H1 (cell line): ENCODE results near the gene ZNF584. TPM values are rescaled to one million over a fixed set of nuclear protein-coding genes. Genes with fewer than 3 reads are reported as not detected.

Source experiments
- CTCF ChIA-PET: fragments of 300-600 bp; sonication (Branson Sonifier 250); formaldehyde crosslinking; loops from one replicate; lab custom pipeline; 2021; ENCODE audit not compliant: partially characterized antibody; lab: Charles Lee
- POLR2A ChIA-PET: fragments of 300-600 bp; sonication (Branson Sonifier 250); formaldehyde crosslinking; loops from one replicate; lab custom pipeline; 2021; ENCODE audit warnings: inconsistent platforms; ENCODE audit not compliant: partially characterized antibody; lab: Charles Lee
- DNase-seq, 2 experiments: peaks; one replicate each; pipeline versions ENCODE4 v3.0.0 to v3.0.0-alpha.2; 2010 to 2022; ENCODE audit warnings: low spot score in 2 of 2, low read depth in 1 of 2, mixed read lengths in 1 of 2
- FAIRE-seq: peaks from 2 replicates; lab custom pipeline; 2011; peaks lifted over from hg19 to GRCh38; lab: Jason Lieb, UNC
- H2AFZ ChIP-seq: 2 replicates; pipeline ENCODE4 v1.8.1; 2012; ENCODE audit warnings: low read length, inconsistent platforms
- H2AK5ac ChIP-seq: 2 replicates; pipeline ENCODE4 v1.6.1; 2013; ENCODE audit warnings: low read depth, low read length
- H2BK120ac ChIP-seq: replicated peaks from 2 replicates; pipeline ENCODE3; 2013; ENCODE audit warnings: low read depth, low read length, inconsistent platforms
- H2BK12ac ChIP-seq: 2 replicates; pipeline ENCODE4 v1.6.1; 2013; ENCODE audit warnings: low read depth, low read length
- H2BK15ac ChIP-seq: 2 replicates; pipeline ENCODE4 v1.6.1; 2013; ENCODE audit warnings: low read length
- H2BK20ac ChIP-seq: 2 replicates; pipeline ENCODE4 v1.6.1; 2013; ENCODE audit warnings: low read length
- H2BK5ac ChIP-seq: 2 replicates; pipeline ENCODE4 v1.6.1; 2013; ENCODE audit warnings: low read depth, low read length
- H3K14ac ChIP-seq: 2 replicates; pipeline ENCODE4 v1.6.1; 2013; ENCODE audit warnings: inconsistent platforms; ENCODE audit not compliant: insufficient read length
- H3K18ac ChIP-seq: 2 replicates; pipeline ENCODE4 v1.6.1; 2013; ENCODE audit warnings: low read length; ENCODE audit errors: extremely low read depth
- H3K23ac ChIP-seq: 2 replicates; pipeline ENCODE4 v1.6.1; 2013; ENCODE audit warnings: inconsistent platforms; ENCODE audit not compliant: insufficient read length
- H3K23me2 ChIP-seq: 2 replicates; pipeline ENCODE4 v1.6.1; 2013; ENCODE audit warnings: low read depth, low read length
- H3K27ac ChIP-seq: 2 replicates; pipeline ENCODE4 v1.6.1; 2011; ENCODE audit warnings: low read depth, low read length, inconsistent platforms
- H3K27me3 ChIP-seq, 4 experiments: replicated peaks in 1 of 4; 1 replicate in 1 of 4; 2 replicates in 3 of 4; pipeline versions ENCODE4 v1.6.1 to v1.8.1; 2011 to 2013; ENCODE audit warnings: low read length in 3 of 4, mild to moderate bottlenecking in 3 of 4, inconsistent platforms in 2 of 4, mixed read lengths in 2 of 4, moderate library complexity in 1 of 4; ENCODE audit not compliant: control insufficient read depth in 3 of 4, insufficient read depth in 3 of 4; ENCODE audit errors: extremely low read depth in 1 of 4
- H3K36me3 ChIP-seq, 4 experiments: 2 replicates each; pipeline versions ENCODE4 v1.6.1 to v1.8.1; 2011 to 2013; ENCODE audit warnings: mild to moderate bottlenecking in 4 of 4, low read length in 3 of 4, moderate library complexity in 2 of 4, control low read depth in 1 of 4, inconsistent platforms in 1 of 4; ENCODE audit not compliant: insufficient read depth in 4 of 4, control insufficient read depth in 2 of 4
- H3K4ac ChIP-seq: replicated peaks from 2 replicates; pipeline ENCODE3; 2013; ENCODE audit warnings: low read length, low read depth, mixed read lengths, inconsistent platforms; ENCODE audit not compliant: insufficient read length
- H3K4me1 ChIP-seq, 4 experiments: replicated peaks in 1 of 4; 1 replicate in 1 of 4; 2 replicates in 3 of 4; pipeline versions ENCODE4 v1.6.1 to v1.8.1; 2011 to 2013; ENCODE audit warnings: low read length in 3 of 4, inconsistent platforms in 2 of 4, mixed read lengths in 1 of 4; ENCODE audit not compliant: insufficient read depth in 4 of 4, control insufficient read depth in 3 of 4
- H3K4me2 ChIP-seq, 2 experiments: 2 replicates each; pipeline versions ENCODE4 v1.6.1 to v1.8.1; 2011 to 2013; ENCODE audit warnings: low read depth in 2 of 2, low read length in 2 of 2, control low read depth in 1 of 2, inconsistent platforms in 1 of 2, mild to moderate bottlenecking in 1 of 2; ENCODE audit not compliant: insufficient read depth in 1 of 2
- H3K4me3 ChIP-seq, 4 experiments: fragments of 200-600, 300-600 bp in 1 of 4; sonication (generic), shearing (Covaris generic), sonication (Bioruptor Twin) in 1 of 4; 2 replicates each; pipeline versions ENCODE4 v1.5.1 to v1.8.1; 2011 to 2016; ENCODE audit warnings: low read length in 4 of 4, low read depth in 3 of 4, control low read depth in 2 of 4, inconsistent platforms in 2 of 4, mild to moderate bottlenecking in 2 of 4, mixed read lengths in 1 of 4, moderate library complexity in 1 of 4; ENCODE audit not compliant: insufficient read depth in 2 of 4; ENCODE audit errors: extremely low read depth in 1 of 4
- H3K56ac ChIP-seq: replicated peaks from 2 replicates; pipeline ENCODE3; 2013; ENCODE audit warnings: low read depth, mild to moderate bottlenecking, mixed read lengths, low read length, inconsistent platforms; ENCODE audit not compliant: insufficient read length
- H3K79me1 ChIP-seq: 2 replicates; pipeline ENCODE4 v1.6.1; 2013; ENCODE audit warnings: low read depth, low read length, control low read depth
- H3K79me2 ChIP-seq, 2 experiments: 2 replicates each; pipeline versions ENCODE4 v1.6.1 to v1.8.1; 2012 to 2013; ENCODE audit warnings: low read length in 2 of 2, mild to moderate bottlenecking in 2 of 2, inconsistent platforms in 1 of 2; ENCODE audit not compliant: insufficient read depth in 2 of 2, control insufficient read depth in 1 of 2
- H3K9ac ChIP-seq, 4 experiments: replicated peaks in 1 of 4; 1 replicate in 1 of 4; 2 replicates in 3 of 4; pipeline versions ENCODE4 v1.6.1 to v1.8.1; 2011 to 2013; ENCODE audit warnings: low read depth in 3 of 4, low read length in 3 of 4, control low read depth in 2 of 4, mild to moderate bottlenecking in 2 of 4, moderate library complexity in 2 of 4, inconsistent platforms in 1 of 4; ENCODE audit errors: extremely low read depth in 1 of 4
- H3K9me3 ChIP-seq, 2 experiments: 2 replicates each; pipeline versions ENCODE4 v1.6.1 to v1.8.1; 2012 to 2013; ENCODE audit warnings: mild to moderate bottlenecking in 2 of 2, moderate library complexity in 2 of 2, control low read depth in 1 of 2, inconsistent platforms in 1 of 2, low read depth in 1 of 2, low read length in 1 of 2, mixed read lengths in 1 of 2; ENCODE audit not compliant: insufficient read depth in 2 of 2
- H4K20me1 ChIP-seq, 2 experiments: replicated peaks in 1 of 2; 2 replicates each; pipeline versions ENCODE3 to v1.8.1; 2011 to 2013; ENCODE audit warnings: inconsistent platforms in 2 of 2, low read length in 2 of 2, mild to moderate bottlenecking in 1 of 2; ENCODE audit not compliant: insufficient read depth in 2 of 2, control insufficient read depth in 1 of 2
- H4K5ac ChIP-seq: 2 replicates; pipeline ENCODE4 v1.6.1; 2013; ENCODE audit warnings: low read length, low read depth, mixed read lengths, inconsistent platforms; ENCODE audit not compliant: insufficient read length
- H4K8ac ChIP-seq: 2 replicates; pipeline ENCODE4 v1.8.0; 2013; ENCODE audit warnings: mild to moderate bottlenecking, moderate library complexity, low read length, inconsistent platforms; ENCODE audit not compliant: insufficient read depth; ENCODE audit errors: extremely low read depth
- H4K91ac ChIP-seq: replicated peaks from 2 replicates; pipeline ENCODE3; 2013; ENCODE audit warnings: low read length, mixed read lengths, inconsistent platforms; ENCODE audit not compliant: insufficient read length
- BRCA1 ChIP-seq: IDR thresholded peaks from 2 replicates; pipeline ENCODE4 v1.6.1; 2012; ENCODE audit warnings: low read depth, low read length, improper control_type of control experiment
- RAD21 ChIP-seq, 2 experiments: IDR thresholded peaks in 1 of 2; conservative IDR thresholded peaks in 1 of 2; 2 replicates each; pipeline ENCODE4 v1.6.1; 2011; ENCODE audit warnings: low read depth in 2 of 2, low read length in 2 of 2, improper control_type of control experiment in 1 of 2, inconsistent platforms in 1 of 2, mild to moderate bottlenecking in 1 of 2, moderate library complexity in 1 of 2
- WGBS, 2 experiments: shearing (Covaris generic) in 1 of 2; methylation state at CpG; one replicate each; pipeline versions ENCODE4 v1.1.6 to v1.1.7; 2013 to 2015; ENCODE audit warnings: low lambda C conversion rate in 2 of 2, mixed read lengths in 2 of 2, inconsistent platforms in 1 of 2, low coverage in 1 of 2, missing lambda C conversion rate in 1 of 2; ENCODE audit not compliant: insufficient replicate concordance in 2 of 2, insufficient coverage in 1 of 2, insufficient read length in 1 of 2; ENCODE audit errors: extremely low coverage in 1 of 2, missing lambda C conversion rate in 1 of 2; 5-methylcytosine and 5-hydroxymethylcytosine counted together
- polyA plus RNA-seq, 7 experiments: library from polyadenylated mRNA; depleted of rRNA in 3 of 7; stranded (reverse) in 5 of 7; unstranded in 2 of 7; fragments of >200 nt in 5 of 7; fragments of 200-250 nt in 2 of 7; gene quantifications; 1 replicate in 5 of 7; 2 replicates in 1 of 7; 4 replicates in 1 of 7; pipeline versions ENCODE4 v1.2.1 to v1.2.3, GENCODE V29; 2011 to 2013; ENCODE audit warnings: missing spikeins in 2 of 7, mixed read lengths in 2 of 7
- total RNA-seq: library from RNA; stranded (reverse); fragmentation: NEBNext Ultra II Directional; extraction: Animal tissue kit (Norgen Biotek cat#: 25700); gene quantifications from 2 replicates; pipeline ENCODE4 v1.2.1, GENCODE V29; 2021
- TF ChIP-seq, protein P1 (sequence below): IDR thresholded peaks from 2 replicates; pipeline ENCODE4 v1.6.1; 2012; ENCODE audit warnings: inconsistent platforms

The ZNF584 gene
- total and polyA plus RNA-seq, 2 of the 8 experiments (the other 6 are each of a cell fraction or from before 2014, with no cell fraction given): 2.5 to 5.2 TPM

DNA sequence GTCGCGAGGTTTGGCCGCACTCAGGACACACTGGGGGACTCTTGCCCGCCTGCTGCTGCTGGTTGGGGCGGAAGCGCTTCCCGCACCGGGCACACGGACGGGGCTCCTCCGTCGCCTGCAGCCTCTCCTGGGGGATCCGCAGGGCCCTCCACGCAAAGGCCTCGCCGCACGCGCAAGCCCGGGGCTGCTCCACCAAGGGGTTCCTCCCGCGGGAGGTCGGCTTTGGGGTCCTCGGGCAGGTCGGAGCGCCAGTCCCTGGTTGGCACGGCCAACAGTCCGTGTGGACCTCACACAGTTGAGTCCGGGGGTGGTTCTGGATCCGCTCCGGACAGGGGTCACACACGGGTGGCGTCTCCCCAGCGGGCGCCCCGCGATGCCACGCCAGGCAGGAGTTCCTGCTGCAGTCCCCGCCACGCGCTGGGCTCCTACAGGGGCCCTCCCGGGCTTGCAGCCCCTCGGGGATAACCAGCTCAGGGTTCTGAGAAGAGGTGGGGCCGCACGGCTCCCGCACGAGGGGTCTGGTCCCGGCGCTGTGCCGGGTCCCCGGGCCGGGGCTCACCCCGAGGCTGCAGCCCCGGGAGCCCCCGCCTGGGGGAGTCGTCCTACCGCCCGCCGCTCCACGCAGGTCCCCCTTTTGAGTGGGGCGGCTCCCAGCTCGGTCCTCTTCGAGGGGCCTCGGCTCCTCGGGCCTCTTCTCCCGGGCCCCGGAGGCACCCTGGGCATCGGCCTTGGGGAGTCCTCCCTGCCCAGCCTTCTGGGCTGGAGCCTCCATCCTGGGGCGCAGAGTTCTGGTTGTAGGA lies 39.7 kb upstream of the ZNF584 start:
- Histone ChIP-seq H2AK5ac (no peak overlapping the region), H3K36me3 (peaks cover 0 to 2% (median 0%) of the 10 kb centered on the region in 4 experiments; a peak in 2 of 8 replicates), H2BK120ac (no peak overlapping the region), H4K5ac (no peak overlapping the region), H3K27ac (no peak overlapping the region), H4K91ac (no peak overlapping the region), H3K79me2 (no peaks in the 10 kb centered on the region), H3K79me1 (no peaks in the 10 kb centered on the region), H4K20me1 (peaks cover 0 to 3% of the 10 kb centered on the region in 2 experiments), H2BK12ac (no peak overlapping the region), H3K9ac (no peak overlapping the region), H2BK5ac (no peak overlapping the region), H3K27me3 (no peaks in the 10 kb centered on the region), H2BK15ac (no peak overlapping the region), H3K23me2 (no peaks in the 10 kb centered on the region), H3K9me3 (no peaks in the 10 kb centered on the region), H3K23ac (no peak overlapping the region), H3K4me3 (no peak overlapping the region), H3K56ac (no peak overlapping the region), H3K18ac (no peak overlapping the region), H2BK20ac (no peak overlapping the region), H3K4me1 (no peaks in the 10 kb centered on the region), H3K4ac (no peak overlapping the region), H3K14ac (no peak overlapping the region), H4K8ac (no peak overlapping the region), H3K4me2 (no peak overlapping the region), H2AFZ (no peak overlapping the region)
- no peak for DNase-seq
- WGBS, 2 experiments: 95% methylated on average over 58 of the region's 68 CpGs; no CpG with 5 or more reads in 1 of the 2 experiments
- no peak for FAIRE-seq
- ChIA-PET CTCF (interaction anchor here (0.6 to 1.1 kb wide), 2 partner anchors 16 to 39 kb away, joined by 3 to 6 read pairs; no protein-coding TSS in a partner anchor), POLR2A (interaction anchor here (0.5 to 3.8 kb wide), 5 partner anchors 12 to 308 kb away, joined by 3 to 24 read pairs (median 4); partner anchors contain the start of gene ZNF837)
- TF ChIP-seq BRCA1: no peak
- peak in 1 of 2 experiments; percentile 9; a peak in 1 of 4 replicates for TF ChIP-seq RAD21 (IDR thresholded peaks at IDR 0.05 in 1 of 2, conservative IDR thresholded peaks at IDR 0.05 in 1 of 2; ENCODE audit: low read depth in 2 of 2, low read length in 2 of 2)
- TF ChIP-seq, protein P1, sequence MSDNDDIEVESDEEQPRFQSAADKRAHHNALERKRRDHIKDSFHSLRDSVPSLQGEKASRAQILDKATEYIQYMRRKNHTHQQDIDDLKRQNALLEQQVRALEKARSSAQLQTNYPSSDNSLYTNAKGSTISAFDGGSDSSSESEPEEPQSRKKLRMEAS: no peak
